Head of caudate nucleus (tissue), 42 donors: ENCODE data around the gene FOXK1.

Experiments used
- DNase-seq, 42 donors: peaks; one replicate each; pipeline versions ENCODE4 v3.0.0 to v3.0.0-alpha.2; 2020 to 2021; ENCODE audit warnings: mixed read lengths in 7 of 42
- intact Hi-C: fragments of 100-400 bp; cut with DNase I; formaldehyde crosslinking; loops from one replicate; pipeline ENCODE4 v1.15.0; 2022

Gene FOXK1

GRCh38 chr7:4816419-4817080 is 134.5 kb downstream of the FOXK1 start:
- intact Hi-C loops, result no loop called here
- DNase-seq, result no peak

GRCh38 chr7:4817178-4817901 is 135.2 kb downstream of the FOXK1 start:
- intact Hi-C loops, result no loop called here

DNA sequence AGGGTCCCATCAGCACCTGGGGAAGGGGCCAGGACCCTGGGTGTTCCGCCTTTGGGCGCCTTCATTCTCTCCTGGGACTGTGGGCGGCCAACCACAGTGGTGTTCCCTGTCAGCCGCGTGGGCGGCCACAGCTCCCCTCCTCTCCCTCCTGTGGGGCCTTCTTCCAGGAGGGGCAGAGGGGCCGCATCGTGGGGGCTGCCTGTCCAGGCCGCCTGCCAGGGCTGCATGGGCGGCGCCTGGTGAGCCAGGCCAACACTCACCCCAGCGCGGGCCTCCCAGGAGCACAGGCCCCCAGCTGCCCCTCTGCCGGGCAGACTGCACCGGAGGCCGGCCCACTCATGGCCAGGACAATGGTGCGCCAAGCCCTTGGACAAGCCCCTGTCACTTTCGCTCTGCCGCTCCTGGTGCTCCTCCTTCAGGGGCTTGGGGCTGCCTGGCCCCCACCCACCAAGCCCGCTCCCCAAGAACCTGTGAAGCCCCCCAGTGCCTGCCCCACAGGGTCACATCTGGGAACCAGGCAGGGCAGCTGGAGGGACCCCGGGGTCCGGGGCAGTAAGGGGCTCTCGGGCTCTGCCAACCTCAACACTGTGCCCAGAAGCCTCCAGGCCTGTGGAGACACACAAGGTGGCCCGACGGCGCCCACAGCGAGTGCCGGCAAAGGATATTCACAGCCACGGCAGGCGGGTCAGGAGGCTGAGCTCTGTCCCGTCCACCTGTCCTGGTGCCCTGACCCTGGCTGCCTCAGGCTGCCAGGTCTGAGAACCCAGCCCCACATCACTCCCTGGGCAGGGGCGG is 136.1 kb downstream of the FOXK1 start:
- intact Hi-C loops, result no loop called here
- DNase-seq, result no peak

More at GRCh38 chr7:4817178-4817901, 135.2 kb downstream of the FOXK1 start:
- no peak for DNase-seq

- intact Hi-C loops, result no loop called here
Measured at GRCh38 chr7:4819560-4820404, 137.7 kb downstream of the FOXK1 start.

DNA sequence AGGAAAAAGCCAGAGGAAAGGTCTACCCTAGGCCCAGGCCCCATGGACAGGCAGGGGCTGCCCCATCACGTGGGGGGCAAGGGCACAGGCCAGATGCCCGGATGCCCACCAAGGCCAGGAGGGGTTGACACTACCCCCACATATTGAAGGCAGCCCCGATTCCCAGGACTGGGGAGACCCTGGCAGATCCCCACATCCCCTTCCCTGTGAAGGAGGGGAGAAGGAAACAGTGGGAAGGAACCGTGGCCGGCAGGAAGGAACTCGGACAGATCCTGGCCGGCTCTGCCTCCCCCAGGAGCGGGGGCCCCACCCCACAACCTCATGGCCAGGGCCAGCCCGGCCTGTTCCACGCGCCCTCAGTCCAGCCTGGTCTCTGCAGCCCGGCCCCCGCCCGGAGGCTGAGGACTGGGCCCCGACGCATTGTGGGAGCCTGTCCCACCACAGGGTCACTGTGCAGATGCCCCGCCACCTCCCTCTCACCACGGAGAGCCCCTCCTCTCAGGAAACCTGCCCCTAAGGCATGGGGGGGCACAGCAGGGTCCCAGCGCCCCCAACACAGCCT is 138.4 kb downstream of the FOXK1 start:
- no peak for DNase-seq
- intact Hi-C loops, result no loop called here

More at GRCh38 chr7:4819560-4820404, 137.7 kb downstream of the FOXK1 start:
- no peak for DNase-seq
